AG09319 (cell line): ENCODE measurements around the gene ITGAD.
"Not testable (repeated sequence)": the region's sequence is repeated elsewhere in the genome, so short reads cannot be mapped to it uniquely, and the experiment has no call there.

ENCODE experiments used
- DNase-seq: peaks from one replicate; pipeline ENCODE4 v3.0.0-alpha.2; 2010; ENCODE audit warnings: low read depth; ENCODE audit errors: extremely low read depth
- CTCF ChIP-seq: IDR thresholded peaks from 2 replicates; pipeline ENCODE4 v1.5.1; 2011; ENCODE audit warnings: low read depth, mild to moderate bottlenecking, inconsistent platforms, low read length, moderate library complexity

The ITGAD gene

GRCh38 chr16:31416371-31416770 lies 23.2 kb downstream of the ITGAD start:
- no peak for TF ChIP-seq CTCF
- no peak for DNase-seq

GRCh38 chr16:31417036-31417435 lies 23.9 kb downstream of the ITGAD start:
- not testable (repeated sequence) for DNase-seq

GRCh38 chr16:31417916-31418315 lies 24.8 kb downstream of the ITGAD start:
- TF ChIP-seq CTCF = no peak
- no peak for DNase-seq

GRCh38 chr16:31420037-31420436 lies 26.9 kb downstream of the ITGAD start:
- no peak for TF ChIP-seq CTCF

GRCh38 chr16:31421587-31421986 lies 28.5 kb downstream of the ITGAD start:
- DNase-seq = no peak
- TF ChIP-seq CTCF = no peak

More at GRCh38 chr16:31420037-31420436, 26.9 kb downstream of the ITGAD start:
- no peak for DNase-seq

GRCh38 chr16:31423241-31423640 lies 30.1 kb downstream of the ITGAD start:
- TF ChIP-seq CTCF = no peak
- DNase-seq = no peak

GRCh38 chr16:31423801-31424200 lies 30.7 kb downstream of the ITGAD start:
- DNase-seq = no peak
- TF ChIP-seq CTCF = no peak

GRCh38 chr16:31427441-31428278 lies 34.5 kb downstream of the ITGAD start:
- no peak for DNase-seq
- no peak for TF ChIP-seq CTCF
